Esophagus muscularis mucosa (tissue), 4 donors: ENCODE data around the gene HS2ST1. TPM values are rescaled to one million over a fixed set of nuclear protein-coding genes. Genes with fewer than 3 reads are reported as not detected.

Experiments
- DNase-seq: peaks from one replicate; pipeline ENCODE4 v3.0.0-alpha.2; 2017; ENCODE audit errors: extremely low spot score
- H3K27ac ChIP-seq, 4 donors: fragments of 200-600 bp; sonication (generic); replicated peaks in 1 of 4; 1 replicate in 3 of 4; 2 replicates in 1 of 4; pipeline ENCODE4 v1.5.1; 2016 to 2019; ENCODE audit warnings: mild to moderate bottlenecking in 1 of 4
- H3K27me3 ChIP-seq, 4 donors: fragments of 200-600 bp; sonication (generic); one replicate each; pipeline versions ENCODE4 v1.5.1 to v1.6.0; 2016 to 2019
- H3K36me3 ChIP-seq, 4 donors: fragments of 200-600 bp; sonication (generic); one replicate each; pipeline ENCODE4 v1.5.1; 2016 to 2019
- H3K4me1 ChIP-seq, 4 donors: fragments of 200-600 bp; sonication (generic); one replicate each; pipeline ENCODE4 v1.5.1; 2016 to 2019
- H3K4me3 ChIP-seq, 4 donors: fragments of 200-600 bp; sonication (generic); 1 replicate in 2 of 4; 2 replicates in 2 of 4; pipeline ENCODE4 v1.5.1; 2016 to 2019; ENCODE audit warnings: mild to moderate bottlenecking in 4 of 4, moderate library complexity in 1 of 4
- H3K9me3 ChIP-seq, 4 donors: fragments of 200-600 bp; sonication (generic); 1 replicate in 3 of 4; 2 replicates in 1 of 4; pipeline ENCODE4 v1.5.1; 2016 to 2019
- CTCF ChIP-seq, 3 experiments: fragments of 200-600 bp in 2 of 3; fragments of 450-650 bp in 1 of 3; sonication (generic) in 2 of 3; IDR thresholded peaks; one replicate each; pipeline ENCODE4 v1.5.1; 2017 to 2019; ENCODE audit warnings: antibody characterized with exemption in 3 of 3, mild to moderate bottlenecking in 2 of 3, moderate library complexity in 1 of 3
- EP300 ChIP-seq: sonication (generic); formaldehyde crosslinking; IDR thresholded peaks from one replicate; pipeline ENCODE4 v1.6.1; 2017; ENCODE audit warnings: antibody characterized with exemption
- POLR2A ChIP-seq: fragments of 450-650 bp; IDR thresholded peaks from one replicate; pipeline ENCODE4 v1.6.1; 2017; ENCODE audit warnings: antibody characterized with exemption, moderate library complexity, mild to moderate bottlenecking, low read depth
- POLR2AphosphoS5 ChIP-seq, 2 donors: sonication (generic); formaldehyde crosslinking; IDR thresholded peaks; one replicate each; pipeline ENCODE4 v1.6.1; 2017; ENCODE audit warnings: antibody characterized with exemption in 2 of 2
- WGBS: methylation state at CpG from one replicate; pipeline ENCODE4 v1.1.5; 2018; 5-methylcytosine and 5-hydroxymethylcytosine counted together
- intact Hi-C: fragments of 100-400 bp; cut with DNase I; formaldehyde crosslinking; loops from one replicate; pipeline ENCODE4 v1.15.1; 2023
- total RNA-seq, 4 donors: library from RNA; depleted of rRNA; stranded (reverse); fragments of >200 nt; gene quantifications; one replicate each; pipeline versions ENCODE4 v1.1.0 to v1.2.1, GENCODE V29; 2016

Gene HS2ST1
- total RNA-seq, 4 donors from 2014 or later = 8.5 to 11.6 (median 9.4) TPM

DNA sequence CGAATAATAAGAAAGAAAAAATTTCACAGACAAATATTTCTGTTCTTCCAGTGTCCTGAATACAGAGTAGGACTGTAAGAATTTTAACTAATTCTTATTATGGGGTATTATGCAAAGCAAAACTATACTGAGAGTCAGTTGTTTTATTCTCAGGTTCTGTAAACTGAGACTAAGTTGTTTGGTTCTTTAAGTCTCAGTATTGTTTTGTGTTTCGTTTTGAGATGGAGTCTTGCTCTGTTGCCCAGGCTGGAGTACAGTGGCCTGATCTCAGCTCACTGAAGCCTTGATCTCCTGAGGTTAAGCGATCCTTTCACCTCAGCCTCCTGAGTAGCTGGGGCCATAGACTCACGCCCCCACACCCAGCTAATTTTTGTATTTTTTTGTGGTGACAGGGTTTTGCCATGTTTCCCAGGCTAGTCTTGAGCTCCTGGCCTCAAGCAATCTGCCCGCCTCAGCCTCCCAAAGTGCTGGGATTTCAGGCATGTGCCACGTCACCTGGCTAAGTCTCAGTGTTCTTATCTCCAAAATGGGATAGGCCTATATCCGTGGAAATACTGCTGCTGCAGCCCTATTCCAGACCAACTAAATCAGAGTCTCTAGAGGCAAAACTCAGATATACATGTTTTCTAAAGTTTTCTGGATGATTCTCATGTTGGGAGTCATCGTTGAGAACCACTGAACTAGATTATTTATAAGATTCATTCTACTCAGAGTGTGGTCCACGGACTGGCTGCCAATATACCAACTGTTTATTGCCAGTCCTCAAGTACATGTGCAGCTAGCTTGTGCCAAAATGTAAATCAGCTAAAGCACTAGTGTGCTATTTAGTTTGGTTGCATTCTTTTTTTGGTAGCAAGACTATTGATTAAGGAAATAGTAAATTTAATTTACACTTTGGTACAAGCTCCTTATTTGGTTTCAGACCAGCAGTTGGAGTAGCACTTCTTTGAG, 116.6 kb downstream of the HS2ST1 start:
- Histone ChIP-seq H3K4me1 (no peaks in the 10 kb centered on the region), H3K36me3 (no peaks in the 10 kb centered on the region), H3K27ac (no peak overlapping the region), H3K4me3 (no peak overlapping the region), H3K9me3 (no peaks in the 10 kb centered on the region), H3K27me3 (no peaks in the 10 kb centered on the region)
- TF ChIP-seq POLR2A (no peak), EP300 (no peak), CTCF (IDR thresholded peaks at IDR 0.05) (no peak), POLR2AphosphoS5 (IDR thresholded peaks at IDR 0.05) (no peak)
- intact Hi-C loops = no loop called here
- 94% methylated on average over 9 of the region's 9 CpGs for WGBS
- DNase-seq = no peak

GRCh38 chr1:87034351-87034750, 119.9 kb downstream of the HS2ST1 start:
- no peaks in the 10 kb centered on the region for H3K9me3 ChIP-seq
- TF ChIP-seq POLR2AphosphoS5 (IDR thresholded peaks at IDR 0.05) = no peak
- TF ChIP-seq EP300 = no peak
- TF ChIP-seq POLR2A = no peak
- TF ChIP-seq CTCF (IDR thresholded peaks at IDR 0.05) = no peak
- DNase-seq = no peak
- WGBS = 92% methylated on average over 2 of the region's 2 CpGs
- H3K4me1 ChIP-seq = no peaks in the 10 kb centered on the region
- H3K4me3 ChIP-seq = no peak overlapping the region
- H3K27ac ChIP-seq = no peak overlapping the region
- intact Hi-C loops = no loop called here
- H3K27me3 ChIP-seq = no peaks in the 10 kb centered on the region
- no peaks in the 10 kb centered on the region for H3K36me3 ChIP-seq

DNA sequence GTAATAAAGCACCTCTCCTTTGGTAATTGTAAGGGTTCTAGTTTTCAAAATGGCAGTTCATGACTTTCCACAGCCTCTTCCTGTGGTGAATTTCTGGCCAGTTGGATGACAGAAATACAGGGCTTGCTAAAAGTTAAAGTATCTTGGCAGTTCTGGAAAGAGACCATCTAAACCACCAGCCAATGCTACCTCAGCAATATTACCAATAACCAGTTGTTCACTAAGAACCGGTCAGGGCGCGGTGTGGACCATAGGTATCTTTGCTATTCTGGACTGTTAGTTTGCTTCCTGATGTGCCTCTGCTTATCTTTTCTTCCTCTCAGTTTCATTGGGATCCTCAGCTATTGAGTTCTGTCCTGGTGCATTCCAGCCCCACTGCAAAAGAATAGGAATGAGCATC, 124.7 kb downstream of the HS2ST1 start:
- intact Hi-C loops = no loop called here

DNA sequence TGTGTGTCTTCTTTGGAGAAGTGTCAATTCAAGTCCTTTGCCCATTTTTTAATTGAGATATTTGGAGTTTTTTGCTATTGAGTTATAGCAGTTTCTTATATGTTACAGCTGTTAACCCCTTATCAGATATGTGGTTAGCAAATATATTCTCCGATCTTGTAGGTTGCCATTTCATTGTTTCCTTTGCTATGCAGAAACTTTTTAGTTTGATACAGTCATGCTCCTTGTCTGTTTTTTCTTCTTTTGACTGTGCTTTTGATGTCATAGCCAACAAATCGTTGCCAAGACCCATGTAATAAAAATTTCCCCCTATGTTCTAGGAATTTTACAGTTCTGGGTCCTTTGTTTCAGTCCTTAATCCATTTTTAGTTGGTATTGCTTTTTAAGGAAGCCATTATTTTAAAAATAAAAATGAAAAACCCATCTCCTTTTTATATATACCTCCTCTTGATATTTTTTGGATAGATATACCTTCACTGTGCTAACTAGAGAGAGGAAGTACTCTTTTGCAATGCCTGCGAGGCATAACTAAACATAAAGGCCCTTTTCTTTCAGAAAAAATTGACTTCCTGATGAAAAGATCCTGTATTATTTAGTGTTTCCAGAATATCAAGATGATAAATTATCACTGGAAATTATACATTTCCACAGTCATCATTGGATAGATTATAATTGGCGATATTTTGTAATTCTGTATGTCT, 127.8 kb downstream of the HS2ST1 start:
- intact Hi-C loops = no loop called here
- no peaks in the 10 kb centered on the region for H3K4me1 ChIP-seq
- no peaks in the 10 kb centered on the region for H3K27me3 ChIP-seq
- 83% methylated on average over 4 of the region's 4 CpGs for WGBS
- DNase-seq = no peak
- H3K27ac ChIP-seq = no peak overlapping the region
- no peaks in the 10 kb centered on the region for H3K9me3 ChIP-seq
- H3K4me3 ChIP-seq = no peak overlapping the region
- no peaks in the 10 kb centered on the region for H3K36me3 ChIP-seq
- TF ChIP-seq POLR2A (no peak), CTCF (IDR thresholded peaks at IDR 0.05) (no peak), EP300 (no peak), POLR2AphosphoS5 (IDR thresholded peaks at IDR 0.05) (no peak)

More for the DNA sequence above, 124.7 kb downstream of the HS2ST1 start:
- no peaks in the 10 kb centered on the region for H3K4me1 ChIP-seq
- WGBS = 98% methylated on average over 3 of the region's 3 CpGs
- no peak overlapping the region for H3K4me3 ChIP-seq
- H3K27ac ChIP-seq = no peak overlapping the region
- DNase-seq = no peak
- H3K9me3 ChIP-seq = no peaks in the 10 kb centered on the region
- no peaks in the 10 kb centered on the region for H3K27me3 ChIP-seq
- H3K36me3 ChIP-seq = no peaks in the 10 kb centered on the region
- no peak for TF ChIP-seq POLR2AphosphoS5 (IDR thresholded peaks at IDR 0.05)
- no peak for TF ChIP-seq POLR2A
- no peak for TF ChIP-seq EP300
- TF ChIP-seq CTCF (IDR thresholded peaks at IDR 0.05) = no peak
